ENCODE measurements around the gene LHX4. TPM values are rescaled to one million over a fixed set of nuclear protein-coding genes. Genes with fewer than 3 reads are reported as not detected.

The LHX4 gene
- total RNA-seq, 4 donors from 2014 or later: not detected

- WGBS, 2 donors: 4 to 7% methylated on average over 11 of the region's 11 CpGs
- no peaks in the 10 kb centered on the region for H3K9me3 ChIP-seq
- H3K36me3 ChIP-seq: no peaks in the 10 kb centered on the region
- no peak overlapping the region for H3K4me3 ChIP-seq
- no peak for DNase-seq (ENCODE audit: low spot score in 2 of 2)
- peaks cover 0 to 80% (median 53%) of the 10 kb centered on the region in 4 donors for H3K4me1 ChIP-seq
- no peak overlapping the region for H3K27ac ChIP-seq
- TF ChIP-seq EP300 (IDR thresholded peaks at IDR 0.05): no peak
- TF ChIP-seq POLR2A (IDR thresholded peaks at IDR 0.05): no peak
- TF ChIP-seq, protein P1, sequence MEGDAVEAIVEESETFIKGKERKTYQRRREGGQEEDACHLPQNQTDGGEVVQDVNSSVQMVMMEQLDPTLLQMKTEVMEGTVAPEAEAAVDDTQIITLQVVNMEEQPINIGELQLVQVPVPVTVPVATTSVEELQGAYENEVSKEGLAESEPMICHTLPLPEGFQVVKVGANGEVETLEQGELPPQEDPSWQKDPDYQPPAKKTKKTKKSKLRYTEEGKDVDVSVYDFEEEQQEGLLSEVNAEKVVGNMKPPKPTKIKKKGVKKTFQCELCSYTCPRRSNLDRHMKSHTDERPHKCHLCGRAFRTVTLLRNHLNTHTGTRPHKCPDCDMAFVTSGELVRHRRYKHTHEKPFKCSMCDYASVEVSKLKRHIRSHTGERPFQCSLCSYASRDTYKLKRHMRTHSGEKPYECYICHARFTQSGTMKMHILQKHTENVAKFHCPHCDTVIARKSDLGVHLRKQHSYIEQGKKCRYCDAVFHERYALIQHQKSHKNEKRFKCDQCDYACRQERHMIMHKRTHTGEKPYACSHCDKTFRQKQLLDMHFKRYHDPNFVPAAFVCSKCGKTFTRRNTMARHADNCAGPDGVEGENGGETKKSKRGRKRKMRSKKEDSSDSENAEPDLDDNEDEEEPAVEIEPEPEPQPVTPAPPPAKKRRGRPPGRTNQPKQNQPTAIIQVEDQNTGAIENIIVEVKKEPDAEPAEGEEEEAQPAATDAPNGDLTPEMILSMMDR (IDR thresholded peaks at IDR 0.05): no peak
- H3K27me3 ChIP-seq: peaks cover 14 to 99% of the 10 kb centered on the region in 2 donors
Observed at GRCh38 chr1:180232521-180233043, 2.5 kb downstream of the LHX4 start.

- Histone ChIP-seq H3K27me3 (peaks cover 14 to 99% of the 10 kb centered on the region in 2 donors), H3K4me1 (peaks cover 0 to 80% (median 53%) of the 10 kb centered on the region in 4 donors), H3K4me3 (no peak overlapping the region), H3K36me3 (no peaks in the 10 kb centered on the region), H3K27ac (no peak overlapping the region), H3K9me3 (no peaks in the 10 kb centered on the region)
- 2 to 3% methylated on average over 58 of the region's 71 CpGs for WGBS, 2 donors
- DNase-seq (ENCODE audit: low spot score in 2 of 2): no peak
- TF ChIP-seq EP300 (IDR thresholded peaks at IDR 0.05) (no peak), POLR2A (IDR thresholded peaks at IDR 0.05) (no peak)
- TF ChIP-seq, protein P1 (IDR thresholded peaks at IDR 0.05): no peak
Observed at GRCh38 chr1:180233191-180234011, 3.3 kb downstream of the LHX4 start.

DNA sequence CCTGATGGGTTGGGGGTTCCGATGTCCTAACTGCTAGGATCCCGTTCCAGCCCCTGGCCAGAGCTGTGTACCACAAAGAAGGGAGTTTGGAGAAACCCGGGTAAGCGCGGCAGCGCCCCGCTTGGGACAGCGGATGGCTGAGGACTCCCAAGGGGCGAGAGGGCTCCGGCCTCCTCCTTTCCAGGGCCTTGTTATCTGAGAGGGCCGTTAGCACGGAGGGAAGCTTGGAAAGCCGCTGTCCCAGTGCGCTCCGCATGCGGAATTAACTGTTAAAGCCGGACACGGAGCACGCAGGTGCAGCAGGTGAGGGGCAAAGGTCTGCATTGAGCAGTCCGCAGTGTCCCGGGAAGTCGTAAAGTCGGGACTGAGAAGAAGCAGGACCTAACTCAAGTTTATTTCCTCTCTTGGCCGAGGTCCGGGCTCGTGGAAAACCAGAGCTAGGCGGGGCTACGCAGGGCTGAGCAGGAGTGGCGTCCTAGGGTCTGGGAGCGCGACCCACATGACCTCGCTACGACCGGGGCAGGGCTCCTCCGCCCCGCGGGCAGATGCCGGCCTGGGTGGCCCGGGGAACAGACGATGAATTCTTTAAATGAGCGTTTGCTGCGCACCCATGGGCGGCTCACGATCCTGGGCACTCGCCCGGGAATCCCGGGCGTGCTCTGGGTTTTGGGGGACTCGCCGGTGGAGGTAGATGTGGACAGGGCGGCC is 4.5 kb downstream of the LHX4 start:
- peaks cover 11 to 99% of the 10 kb centered on the region in 2 donors for H3K27me3 ChIP-seq
- TF ChIP-seq POLR2A (IDR thresholded peaks at IDR 0.05): no peak
- TF ChIP-seq, protein P1 (IDR thresholded peaks at IDR 0.05): no peak
- no peaks in the 10 kb centered on the region for H3K36me3 ChIP-seq
- no peak for DNase-seq (ENCODE audit: low spot score in 2 of 2)
- no peaks in the 10 kb centered on the region for H3K9me3 ChIP-seq
- 2 to 3% methylated on average over 35 to 45 of the region's 51 CpGs for WGBS, 2 donors
- peak overlapping the region in 2 of 4 donors; percentile 13 to 19 for H3K4me3 ChIP-seq
- no peak overlapping the region for H3K27ac ChIP-seq
- H3K4me1 ChIP-seq: peaks cover 0 to 69% (median 45%) of the 10 kb centered on the region in 4 donors

DNA sequence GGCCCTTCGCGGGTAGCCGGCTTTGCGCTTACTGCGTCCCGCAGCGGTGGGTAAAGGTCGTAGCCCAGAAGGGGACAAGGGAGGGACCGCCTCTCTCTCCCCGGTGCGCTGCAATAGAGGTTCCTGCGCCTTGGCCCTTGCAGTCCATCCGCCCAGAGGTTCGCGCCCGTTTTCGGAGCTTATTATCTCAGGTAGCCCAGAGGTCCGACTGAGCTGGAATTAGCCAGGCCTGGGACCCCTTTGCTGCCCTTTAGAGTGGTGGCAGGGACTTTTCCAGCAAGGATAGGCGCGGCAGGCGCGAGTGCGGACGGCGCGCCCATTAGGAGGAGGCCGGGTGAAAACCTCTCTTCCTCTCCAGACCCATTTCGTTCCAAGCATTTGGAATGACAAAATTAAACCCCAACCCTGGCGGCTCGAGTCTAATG is 5.0 kb downstream of the LHX4 start:
- peaks cover 11 to 100% of the 10 kb centered on the region in 2 donors for H3K27me3 ChIP-seq
- DNase-seq (ENCODE audit: low spot score in 2 of 2): no peak
- H3K9me3 ChIP-seq: no peaks in the 10 kb centered on the region
- no peak overlapping the region for H3K27ac ChIP-seq
- WGBS, 2 donors: 2 to 3% methylated on average over 26 of the region's 30 CpGs
- H3K4me1 ChIP-seq: peaks cover 0 to 63% (median 41%) of the 10 kb centered on the region in 4 donors
- TF ChIP-seq, protein P1 (IDR thresholded peaks at IDR 0.05): no peak
- TF ChIP-seq POLR2A (IDR thresholded peaks at IDR 0.05) (no peak), EP300 (IDR thresholded peaks at IDR 0.05) (no peak)
- H3K4me3 ChIP-seq: peak overlapping the region in 2 of 4 donors; percentile 13 to 19
- no peaks in the 10 kb centered on the region for H3K36me3 ChIP-seq

Data from tibial nerve (tissue), 4 donors.